Stimulated activated naive CD4-positive, alpha-beta T cell (primary cell): ENCODE measurements around the gene CAMTA1.

Source experiments
- DNase-seq, 6 experiments: peaks; one replicate each; lab custom pipeline; 2025; lab: John Stamatoyannopoulos, UW

CAMTA1 gene

GRCh38 chr1:7229696-7230631 is 444.7 kb downstream of the CAMTA1 start:
- DNase-seq: no peak

- no peak for DNase-seq
These were observed 447.4 kb downstream of the CAMTA1 start for GRCh38 chr1:7232441-7233236.

GRCh38 chr1:7233237-7233540 is 447.9 kb downstream of the CAMTA1 start:
- DNase-seq: no peak

- DNase-seq: no peak
These were observed 448.6 kb downstream of the CAMTA1 start for GRCh38 chr1:7233646-7234470.

GRCh38 chr1:7234471-7234755 is 449.2 kb downstream of the CAMTA1 start:
- DNase-seq: no peak

- DNase-seq: no peak
These were observed 450.7 kb downstream of the CAMTA1 start for GRCh38 chr1:7235871-7236517.

- DNase-seq: no peak
These were observed 451.7 kb downstream of the CAMTA1 start for GRCh38 chr1:7236844-7237515.

- no peak for DNase-seq
These were observed 461.9 kb downstream of the CAMTA1 start for GRCh38 chr1:7247158-7247557.

GRCh38 chr1:7247791-7248548 is 462.7 kb downstream of the CAMTA1 start:
- DNase-seq: no peak

GRCh38 chr1:7248549-7249199 is 463.4 kb downstream of the CAMTA1 start:
- no peak for DNase-seq

- no peak for DNase-seq
These were observed 464.3 kb downstream of the CAMTA1 start for GRCh38 chr1:7249516-7249915.

GRCh38 chr1:7250176-7250575 is 464.9 kb downstream of the CAMTA1 start:
- DNase-seq: no peak

- DNase-seq: no peak
These were observed 465.6 kb downstream of the CAMTA1 start for GRCh38 chr1:7250597-7251453.

GRCh38 chr1:7251454-7251800 is 466.2 kb downstream of the CAMTA1 start:
- DNase-seq: no peak

- DNase-seq: no peak
These were observed 467.3 kb downstream of the CAMTA1 start for GRCh38 chr1:7252411-7253117.

- DNase-seq: no peak
These were observed 467.8 kb downstream of the CAMTA1 start for GRCh38 chr1:7253118-7253480.

GRCh38 chr1:7253988-7254587 is 468.8 kb downstream of the CAMTA1 start:
- DNase-seq: no peak

GRCh38 chr1:7255303-7256058 is 470.2 kb downstream of the CAMTA1 start:
- no peak for DNase-seq
